Ovary (tissue), 3 donors: ENCODE data around the gene XIRP2.

Source experiments
- CTCF ChIP-seq, 3 donors: fragments of 450-650 bp in 2 of 3; fragments of 200-600 bp in 1 of 3; IDR thresholded peaks; one replicate each; pipeline versions ENCODE4 v1.5.1 to v1.8.0; 2016 to 2022; ENCODE audit warnings: antibody characterized with exemption in 3 of 3, mild to moderate bottlenecking in 1 of 3
- POLR2A ChIP-seq: fragments of 450-650 bp; IDR thresholded peaks from one replicate; pipeline ENCODE4 v1.6.1; 2017; ENCODE audit warnings: antibody characterized with exemption, mild to moderate bottlenecking, moderate library complexity
- donor health status: DM: no; HTN: no; CAD: no.

GRCh38 chr2:166892397-166892796, 4.1 kb downstream of the XIRP2 start:
- no peak for TF ChIP-seq POLR2A
- TF ChIP-seq CTCF (IDR thresholded peaks at IDR 0.05) = no peak
